B cell (primary cell): ENCODE measurements around the gene HBS1L. TPM values are rescaled to one million over a fixed set of nuclear protein-coding genes. Genes with fewer than 3 reads are reported as not detected.

Experiments
- ATAC-seq: fragments of 200-7000 bp; cut with Tn5 transposase; one replicate; pipeline ENCODE4 v1.10.0; 2021; ENCODE audit warnings: low read depth, mild to moderate bottlenecking, moderate number of reproducible peaks, moderate library complexity
- CTCF ChIA-PET: fragments of 350-600 bp; sonication (Branson Sonifier 250); formaldehyde crosslinking; loops from one replicate; lab custom pipeline; 2021; ENCODE audit warnings: antibody characterized with exemption, inconsistent platforms; lab: Charles Lee
- POLR2A ChIA-PET: fragments of 350-600 bp; sonication (Branson Sonifier 250); formaldehyde crosslinking; loops from one replicate; lab custom pipeline; 2021; ENCODE audit warnings: antibody characterized with exemption; lab: Charles Lee
- DNase-seq: peaks from one replicate; pipeline ENCODE4 v3.0.0; 2013
- H2AFZ ChIP-seq: 2 replicates; pipeline ENCODE4 v1.6.1; 2012; ENCODE audit warnings: mild to moderate bottlenecking, low read depth, low read length; ENCODE audit not compliant: insufficient read depth, poor library complexity, severe bottlenecking
- H3K27ac ChIP-seq, 2 donors: 1 replicate in 1 of 2; 2 replicates in 1 of 2; pipeline ENCODE4 v1.5.1; 2012 to 2013; ENCODE audit warnings: low read length in 2 of 2, mild to moderate bottlenecking in 2 of 2, moderate library complexity in 1 of 2
- H3K27me3 ChIP-seq, 4 experiments: fragments of 200-600 bp in 1 of 4; sonication (generic) in 1 of 4; replicated peaks in 1 of 4; 1 replicate in 2 of 4; 2 replicates in 2 of 4; pipeline versions ENCODE4 v1.6.1 to v1.7.0; 2013 to 2016; ENCODE audit warnings: low read length in 3 of 4, mild to moderate bottlenecking in 2 of 4, mixed read lengths in 1 of 4, moderate library complexity in 1 of 4; ENCODE audit not compliant: insufficient read depth in 4 of 4, control insufficient read depth in 3 of 4; ENCODE audit errors: control extremely low read depth in 1 of 4
- H3K36me3 ChIP-seq, 2 experiments: replicated peaks in 1 of 2; 1 replicate in 1 of 2; 2 replicates in 1 of 2; pipeline versions ENCODE4 v1.6.1 to v1.7.1; 2013; ENCODE audit warnings: low read length in 1 of 2; ENCODE audit not compliant: insufficient read depth in 2 of 2, control insufficient read depth in 1 of 2; ENCODE audit errors: control extremely low read depth in 1 of 2, extremely low read depth in 1 of 2
- H3K4me1 ChIP-seq, 2 donors: fragments of 200-600 bp in 1 of 2; sonication (generic) in 1 of 2; 1 replicate in 1 of 2; 2 replicates in 1 of 2; pipeline versions ENCODE4 v1.5.1 to v1.6.1; 2013 to 2017; ENCODE audit warnings: low read length in 2 of 2; ENCODE audit not compliant: control insufficient read depth in 2 of 2, insufficient read depth in 2 of 2
- H3K4me2 ChIP-seq: replicated peaks from 2 replicates; pipeline ENCODE3; 2012; ENCODE audit warnings: mild to moderate bottlenecking, low read depth, low read length; ENCODE audit not compliant: poor library complexity, severe bottlenecking
- H3K4me3 ChIP-seq, 5 experiments: fragments of 200-600 bp in 1 of 5; sonication (generic) in 1 of 5; 1 replicate in 3 of 5; 2 replicates in 2 of 5; pipeline versions ENCODE4 v1.5.1 to v1.7.0; 2011 to 2016; ENCODE audit warnings: low read length in 4 of 5, mild to moderate bottlenecking in 4 of 5, low read depth in 2 of 5, control low read depth in 1 of 5, moderate library complexity in 1 of 5; ENCODE audit not compliant: insufficient read depth in 1 of 5; ENCODE audit errors: control extremely low read depth in 1 of 5, extremely low read depth in 1 of 5
- H3K79me2 ChIP-seq: fragments of 200-600 bp; sonication (generic); one replicate; pipeline ENCODE4 v1.6.0; 2016; ENCODE audit warnings: low read length; ENCODE audit not compliant: control insufficient read depth, insufficient read depth
- H3K9ac ChIP-seq: fragments of 200-600 bp; sonication (generic); 2 replicates; pipeline ENCODE4 v1.6.1; 2017; ENCODE audit warnings: mild to moderate bottlenecking, low read length, moderate library complexity
- H3K9me3 ChIP-seq, 3 donors: one replicate each; pipeline versions ENCODE4 v1.6.1 to v1.7.1; 2013; ENCODE audit warnings: low read length in 2 of 3; ENCODE audit not compliant: control insufficient read depth in 2 of 3, insufficient read depth in 1 of 3; ENCODE audit errors: control extremely low read depth in 1 of 3
- H4K20me1 ChIP-seq: 2 replicates; pipeline ENCODE4 v1.6.0; 2012; ENCODE audit warnings: mild to moderate bottlenecking, low read length; ENCODE audit not compliant: insufficient read depth, control insufficient read depth, poor library complexity, severe bottlenecking
- H3K27ac Mint-ChIP-seq: one replicate; pipeline ENCODE4 v1.8.0; 2021; ENCODE audit warnings: mixed read lengths
- H3K27me3 Mint-ChIP-seq: one replicate; pipeline ENCODE4 v1.8.0; 2021; ENCODE audit warnings: mixed read lengths
- H3K4me1 Mint-ChIP-seq: one replicate; pipeline ENCODE4 v1.8.0; 2021; ENCODE audit warnings: mixed read lengths
- H3K4me3 Mint-ChIP-seq: one replicate; pipeline ENCODE4 v1.8.0; 2021; ENCODE audit warnings: mixed read lengths
- H3K9me3 Mint-ChIP-seq: one replicate; pipeline ENCODE4 v1.8.0; 2022; ENCODE audit warnings: mixed read lengths; ENCODE audit not compliant: insufficient read depth
- CTCF ChIP-seq: fragments of 200-600 bp; IDR thresholded peaks from one replicate; pipeline ENCODE4 v1.8.0; 2022; ENCODE audit warnings: antibody characterized with exemption, mild to moderate bottlenecking
- EZH2 ChIP-seq: IDR thresholded peaks from 2 replicates; pipeline ENCODE4 v1.6.1; 2012; ENCODE audit warnings: borderline replicate concordance, low read depth, mild to moderate bottlenecking, moderate library complexity, low read length; ENCODE audit not compliant: insufficient read depth, poor library complexity, severe bottlenecking
- WGBS: methylation state at CpG from one replicate; pipeline ENCODE4 v1.1.5; 2013; ENCODE audit warnings: missing lambda C conversion rate; ENCODE audit not compliant: insufficient coverage; 5-methylcytosine and 5-hydroxymethylcytosine counted together
- intact Hi-C: fragments of 100-400 bp; cut with micrococcal nuclease; formaldehyde crosslinking; loops from one replicate; pipeline ENCODE4 v1.10.0; 2022
- polyA plus RNA-seq: library from polyadenylated mRNA; depleted of rRNA; stranded (reverse); fragments of >200 nt; gene quantifications from 2 replicates; pipeline ENCODE4 v1.2.3, GENCODE V29; 2012
- total RNA-seq, 2 donors: library from RNA; stranded (reverse); fragments of 120-200 nt in 1 of 2; gene quantifications; 1 replicate in 1 of 2; 2 replicates in 1 of 2; pipeline versions ENCODE4 v1.2.3 to v1.2.4, GENCODE V29; 2013 to 2022

Gene HBS1L
- total and polyA plus RNA-seq, 2 donors (not counting 1 experiment from before 2014, with no cell fraction given), result 10.3 to 58.2 TPM

- DNase-seq (no peak), ATAC-seq (no peak)
- intact Hi-C loops, result no loop called here
- no peaks in the 10 kb centered on the region for H3K9me3 Mint-ChIP-seq
- H3K4me2 ChIP-seq, result no peak overlapping the region
- no peaks in the 10 kb centered on the region for H3K4me1 ChIP-seq
- no peaks in the 10 kb centered on the region for H3K27me3 ChIP-seq
- H3K9me3 ChIP-seq, result peaks cover 0 to 1% (median 0%) of the 10 kb centered on the region in 3 donors
- CTCF ChIA-PET, result interaction anchor here (0.5 kb wide), 1 partner anchor 1113 kb away, joined by 3 read pairs; no protein-coding TSS in a partner anchor
- no peak overlapping the region for H3K27ac ChIP-seq
- POLR2A ChIA-PET, result no interaction called here
- WGBS, result 88% methylated on average over 1 of the region's 4 CpGs
- H4K20me1 ChIP-seq, result no peaks in the 10 kb centered on the region
- no peak for TF ChIP-seq CTCF
- no peak for TF ChIP-seq EZH2
- H3K4me3 Mint-ChIP-seq, result no peak overlapping the region
- no peak overlapping the region for H3K4me3 ChIP-seq
- H2AFZ ChIP-seq, result no peak overlapping the region
- no peaks in the 10 kb centered on the region for H3K79me2 ChIP-seq
- H3K36me3 ChIP-seq, result peaks cover 0 to 5% of the 10 kb centered on the region in 2 experiments
- no peaks in the 10 kb centered on the region for H3K27me3 Mint-ChIP-seq
- no peak overlapping the region for H3K27ac Mint-ChIP-seq
- H3K4me1 Mint-ChIP-seq, result no peaks in the 10 kb centered on the region
- H3K9ac ChIP-seq, result no peak overlapping the region
Measured at GRCh38 chr6:134954272-134955000, 100.2 kb downstream of the HBS1L start.
